HEK293 (cell line): ENCODE measurements around the gene ZBTB44.

Experiments
- CTCF ChIA-PET: fragments of 350-600 bp; formaldehyde crosslinking; extraction: SDS; loops from one replicate; lab custom pipeline; 2021; ENCODE audit warnings: antibody characterized with exemption; lab: Yijun Ruan, JAX
- POLR2A ChIA-PET: fragments of 300-600 bp; formaldehyde crosslinking; extraction: SDS; loops from one replicate; lab custom pipeline; 2020; ENCODE audit warnings: antibody characterized with exemption, inconsistent platforms; lab: Yijun Ruan, JAX
- H3K27ac ChIP-seq: fragments of 200-500 bp; sonication (Bioruptor generic); 2 replicates; pipeline ENCODE4 v1.5.1; 2014; ENCODE audit warnings: low read depth, low read length, control low read depth, inconsistent platforms; ENCODE audit errors: extremely low read depth
- H3K36me3 ChIP-seq, 2 experiments: fragments of 200-500 bp in 1 of 2; sonication (Bioruptor generic) in 1 of 2; 1 replicate in 1 of 2; 2 replicates in 1 of 2; pipeline ENCODE4 v1.5.1; 2014 to 2017; ENCODE audit warnings: inconsistent platforms in 2 of 2, low read length in 2 of 2; ENCODE audit not compliant: control insufficient read depth in 2 of 2, insufficient read depth in 1 of 2
- H3K4me1 ChIP-seq: fragments of 200-500 bp; sonication (Bioruptor generic); 2 replicates; pipeline ENCODE4 v1.5.1; 2014; ENCODE audit warnings: mild to moderate bottlenecking, low read length, inconsistent platforms; ENCODE audit not compliant: control insufficient read depth, insufficient read depth
- H3K4me3 ChIP-seq: 2 replicates; pipeline ENCODE4 v1.5.1; 2011; ENCODE audit warnings: low read depth, mild to moderate bottlenecking, control low read depth, low read length, moderate library complexity
- H3K9me3 ChIP-seq: fragments of 200-500 bp; sonication (Bioruptor generic); 2 replicates; pipeline ENCODE4 v1.5.1; 2014; ENCODE audit warnings: low read depth, low read length, inconsistent platforms; ENCODE audit not compliant: control insufficient read depth, insufficient read depth
- MEIS1 ChIP-seq: sonication (generic); formaldehyde crosslinking; IDR thresholded peaks from 2 replicates; pipeline ENCODE4 v1.8.1; 2022; ENCODE audit warnings: missing genetic modification reagents, mild to moderate bottlenecking, borderline replicate concordance
- SETDB1 ChIP-seq: IDR thresholded peaks from one replicate; pipeline ENCODE4 v1.6.1; 2017; ENCODE audit warnings: mild to moderate bottlenecking, low read length, moderate library complexity, mixed read lengths; ENCODE audit not compliant: insufficient read length
- TCF7L2 ChIP-seq: IDR thresholded peaks from 2 replicates; pipeline ENCODE4 v1.6.1; 2011; ENCODE audit warnings: low read depth, mild to moderate bottlenecking, inconsistent platforms, low read length, moderate library complexity, borderline replicate concordance
- ZEB2 ChIP-seq: fragments of 450-650 bp; formaldehyde crosslinking; IDR thresholded peaks from 2 replicates; pipeline ENCODE4 v1.5.1; 2016; ENCODE audit warnings: missing biosample characterization, missing genetic modification characterization
- ZFP41 ChIP-seq: fragments of 450-650 bp; formaldehyde crosslinking; IDR thresholded peaks from 2 replicates; pipeline ENCODE4 v1.5.1; 2016; ENCODE audit warnings: missing biosample characterization, missing genetic modification characterization, borderline replicate concordance
- ZFP69B ChIP-seq: fragments of 450-650 bp; formaldehyde crosslinking; IDR thresholded peaks from 2 replicates; pipeline ENCODE4 v1.5.1; 2016; ENCODE audit warnings: missing biosample characterization, missing genetic modification characterization
- ZNF138 ChIP-seq: fragments of 450-650 bp; formaldehyde crosslinking; IDR thresholded peaks from 2 replicates; pipeline ENCODE4 v1.5.1; 2016; ENCODE audit warnings: missing biosample characterization, missing genetic modification characterization, borderline replicate concordance
- ZNF19 ChIP-seq: fragments of 450-650 bp; formaldehyde crosslinking; IDR thresholded peaks from 2 replicates; pipeline ENCODE4; 2016; ENCODE audit warnings: missing biosample characterization, missing genetic modification characterization, low read depth
- ZNF266 ChIP-seq: fragments of 450-650 bp; formaldehyde crosslinking; IDR thresholded peaks from 2 replicates; pipeline ENCODE4 v1.5.1; 2016; ENCODE audit warnings: missing biosample characterization, missing genetic modification characterization, low read depth
- ZNF274 ChIP-seq, 2 experiments: fragments of 200-500 bp in 1 of 2; fragments of 450-650 bp in 1 of 2; sonication (Bioruptor generic) in 1 of 2; formaldehyde crosslinking in 1 of 2; IDR thresholded peaks; 2 replicates each; pipeline versions ENCODE4 v1.5.1 to v1.6.1; 2014 to 2016; ENCODE audit warnings: borderline replicate concordance in 1 of 2, inconsistent platforms in 1 of 2, low read length in 1 of 2, missing biosample characterization in 1 of 2, missing genetic modification characterization in 1 of 2
- ZNF423 ChIP-seq: fragments of 450-650 bp; formaldehyde crosslinking; IDR thresholded peaks from 2 replicates; pipeline ENCODE4 v1.5.1; 2016; ENCODE audit warnings: missing biosample characterization, missing genetic modification characterization
- ZNF510 ChIP-seq: fragments of 450-650 bp; formaldehyde crosslinking; IDR thresholded peaks from 2 replicates; pipeline ENCODE4 v1.5.1; 2018; ENCODE audit warnings: mild to moderate bottlenecking, missing genetic modification characterization, missing biosample characterization; ENCODE audit not compliant: insufficient replicate concordance
- ZNF585B ChIP-seq: fragments of 450-650 bp; formaldehyde crosslinking; IDR thresholded peaks from 2 replicates; pipeline ENCODE4 v1.5.1; 2016; ENCODE audit warnings: missing biosample characterization, missing genetic modification characterization
- ZNF626 ChIP-seq: fragments of 450-650 bp; sonication (Bioruptor Pico); formaldehyde crosslinking; IDR thresholded peaks from 2 replicates; pipeline ENCODE4 v1.5.1; 2018; ENCODE audit warnings: missing biosample characterization, missing genetic modification characterization, inconsistent platforms
- ZNF660 ChIP-seq: fragments of 450-650 bp; IDR thresholded peaks from 2 replicates; pipeline ENCODE4 v1.5.1; 2018; ENCODE audit warnings: missing biosample characterization, mild to moderate bottlenecking, missing genetic modification characterization
- ZNF76 ChIP-seq: fragments of 450-650 bp; formaldehyde crosslinking; IDR thresholded peaks from 2 replicates; pipeline ENCODE4; 2016; ENCODE audit warnings: low read depth, missing biosample characterization, missing genetic modification characterization, borderline replicate concordance
- ZNF768 ChIP-seq: fragments of 450-650 bp; formaldehyde crosslinking; IDR thresholded peaks from 2 replicates; pipeline ENCODE4 v1.5.1; 2018; ENCODE audit warnings: missing biosample characterization, mild to moderate bottlenecking, missing genetic modification characterization
- ZNF792 ChIP-seq: fragments of 450-650 bp; formaldehyde crosslinking; IDR thresholded peaks from 2 replicates; pipeline ENCODE4 v1.5.1; 2016; ENCODE audit warnings: missing biosample characterization, missing genetic modification characterization
- ZSCAN30 ChIP-seq: fragments of 450-650 bp; IDR thresholded peaks from 2 replicates; pipeline ENCODE4 v1.5.1; 2018; ENCODE audit warnings: missing biosample characterization, mild to moderate bottlenecking, missing genetic modification characterization, moderate library complexity
- TF ChIP-seq, protein P1 (sequence below): fragments of 450-650 bp; formaldehyde crosslinking; IDR thresholded peaks from 2 replicates; pipeline ENCODE4 v1.5.1; 2017; ENCODE audit warnings: missing biosample characterization, missing genetic modification characterization
- TF ChIP-seq, protein P2 (sequence below): fragments of 450-650 bp; formaldehyde crosslinking; IDR thresholded peaks from 2 replicates; pipeline ENCODE4 v1.5.1; 2016; ENCODE audit warnings: missing biosample characterization, missing genetic modification characterization
- TF ChIP-seq, protein P3 (sequence below): fragments of 450-650 bp; formaldehyde crosslinking; IDR thresholded peaks from 2 replicates; pipeline ENCODE4 v1.5.1; 2016; ENCODE audit warnings: missing biosample characterization, missing genetic modification characterization
- TF ChIP-seq, protein P4 (sequence below): fragments of 450-650 bp; formaldehyde crosslinking; IDR thresholded peaks from 2 replicates; pipeline ENCODE4 v1.5.1; 2017; ENCODE audit warnings: missing biosample characterization, missing genetic modification characterization
- TF ChIP-seq, protein P5 (sequence below): fragments of 450-650 bp; formaldehyde crosslinking; IDR thresholded peaks from 2 replicates; pipeline ENCODE4 v1.5.1; 2016; ENCODE audit warnings: missing biosample characterization, missing genetic modification characterization

The ZBTB44 gene

DNA sequence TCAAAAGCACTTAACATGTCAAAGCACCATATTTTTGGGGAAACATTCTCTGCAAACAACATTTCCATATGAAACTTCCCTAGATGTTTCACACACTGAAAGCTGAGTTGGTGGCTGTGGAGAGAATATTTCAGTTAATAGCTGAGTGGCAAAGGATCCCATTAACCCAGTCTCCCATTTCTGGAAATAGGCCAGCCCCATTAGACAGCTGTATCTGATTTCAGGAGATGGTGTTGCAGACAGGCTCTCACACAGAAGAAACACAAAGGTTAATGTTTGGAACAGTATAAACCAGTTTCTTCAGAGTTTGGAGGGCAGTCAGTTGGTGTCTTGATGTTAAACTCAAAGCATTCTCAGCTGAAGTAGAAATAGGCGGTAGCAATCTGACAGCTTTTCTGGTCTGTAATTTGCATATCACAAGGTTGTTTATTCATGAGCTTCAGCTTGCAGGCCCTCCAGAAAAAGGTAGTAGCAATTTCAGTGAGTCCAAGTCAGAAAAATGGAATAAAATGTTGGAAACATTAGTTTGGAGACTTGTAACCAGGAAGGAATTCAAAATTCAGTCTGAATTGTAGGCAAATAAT is 15.5 kb upstream of the ZBTB44 start (continued):
- TF ChIP-seq, protein P1, sequence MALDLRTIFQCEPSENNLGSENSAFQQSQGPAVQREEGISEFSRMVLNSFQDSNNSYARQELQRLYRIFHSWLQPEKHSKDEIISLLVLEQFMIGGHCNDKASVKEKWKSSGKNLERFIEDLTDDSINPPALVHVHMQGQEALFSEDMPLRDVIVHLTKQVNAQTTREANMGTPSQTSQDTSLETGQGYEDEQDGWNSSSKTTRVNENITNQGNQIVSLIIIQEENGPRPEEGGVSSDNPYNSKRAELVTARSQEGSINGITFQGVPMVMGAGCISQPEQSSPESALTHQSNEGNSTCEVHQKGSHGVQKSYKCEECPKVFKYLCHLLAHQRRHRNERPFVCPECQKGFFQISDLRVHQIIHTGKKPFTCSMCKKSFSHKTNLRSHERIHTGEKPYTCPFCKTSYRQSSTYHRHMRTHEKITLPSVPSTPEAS (tag by site-specific recombination), result no peak
- TF ChIP-seq, all 188 proteins: peak for 0

DNA sequence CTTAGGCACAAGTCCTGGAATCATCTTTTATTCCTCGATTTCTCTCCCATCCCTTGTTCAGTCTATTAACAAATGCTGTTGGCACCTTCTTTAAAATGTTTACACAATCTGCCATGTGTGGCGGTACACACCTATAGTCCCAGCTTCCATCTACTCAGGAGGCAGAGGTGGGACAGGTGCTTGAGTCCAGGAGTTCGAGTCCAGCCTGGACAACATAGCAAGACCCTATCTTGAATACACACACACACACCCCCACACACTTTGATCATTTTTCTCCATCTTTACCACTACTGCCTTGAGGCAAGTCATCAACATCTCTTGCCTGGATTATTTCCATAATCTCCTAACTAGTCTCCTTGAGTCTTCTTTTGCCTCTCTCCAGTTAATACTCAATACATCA is 13.7 kb upstream of the ZBTB44 start:
- ChIA-PET CTCF (no interaction called here), POLR2A (no interaction called here)
- TF ChIP-seq, protein P2, sequence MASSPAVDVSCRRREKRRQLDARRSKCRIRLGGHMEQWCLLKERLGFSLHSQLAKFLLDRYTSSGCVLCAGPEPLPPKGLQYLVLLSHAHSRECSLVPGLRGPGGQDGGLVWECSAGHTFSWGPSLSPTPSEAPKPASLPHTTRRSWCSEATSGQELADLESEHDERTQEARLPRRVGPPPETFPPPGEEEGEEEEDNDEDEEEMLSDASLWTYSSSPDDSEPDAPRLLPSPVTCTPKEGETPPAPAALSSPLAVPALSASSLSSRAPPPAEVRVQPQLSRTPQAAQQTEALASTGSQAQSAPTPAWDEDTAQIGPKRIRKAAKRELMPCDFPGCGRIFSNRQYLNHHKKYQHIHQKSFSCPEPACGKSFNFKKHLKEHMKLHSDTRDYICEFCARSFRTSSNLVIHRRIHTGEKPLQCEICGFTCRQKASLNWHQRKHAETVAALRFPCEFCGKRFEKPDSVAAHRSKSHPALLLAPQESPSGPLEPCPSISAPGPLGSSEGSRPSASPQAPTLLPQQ (tag by site-specific recombination), result no peak
- TF ChIP-seq TCF7L2 (no peak), ZNF792 (tag by site-specific recombination) (no peak), ZNF19 (tag by site-specific recombination) (no peak), ZNF138 (no peak), ZEB2 (tag by site-specific recombination) (no peak), ZNF274 (IDR thresholded peaks at IDR 0.05; ENCODE audit: low read length) (no peak), ZNF274 (tag by site-specific recombination; IDR thresholded peaks at IDR 0.05; ENCODE audit: borderline replicate concordance) (no peak), ZNF266 (tag by site-specific recombination) (no peak), ZNF660 (tag by site-specific recombination) (no peak), ZFP69B (tag by site-specific recombination) (no peak), SETDB1 (no peak), ZSCAN30 (tag by site-specific recombination) (no peak), ZNF510 (tag by site-specific recombination) (no peak), ZNF585B (tag by site-specific recombination) (no peak), ZNF768 (tag by site-specific recombination) (no peak), ZFP41 (tag by site-specific recombination) (no peak), ZNF76 (tag by site-specific recombination) (no peak), ZNF423 (tag by site-specific recombination) (no peak), ZNF626 (tag by site-specific recombination) (no peak)
- TF ChIP-seq, protein P3, sequence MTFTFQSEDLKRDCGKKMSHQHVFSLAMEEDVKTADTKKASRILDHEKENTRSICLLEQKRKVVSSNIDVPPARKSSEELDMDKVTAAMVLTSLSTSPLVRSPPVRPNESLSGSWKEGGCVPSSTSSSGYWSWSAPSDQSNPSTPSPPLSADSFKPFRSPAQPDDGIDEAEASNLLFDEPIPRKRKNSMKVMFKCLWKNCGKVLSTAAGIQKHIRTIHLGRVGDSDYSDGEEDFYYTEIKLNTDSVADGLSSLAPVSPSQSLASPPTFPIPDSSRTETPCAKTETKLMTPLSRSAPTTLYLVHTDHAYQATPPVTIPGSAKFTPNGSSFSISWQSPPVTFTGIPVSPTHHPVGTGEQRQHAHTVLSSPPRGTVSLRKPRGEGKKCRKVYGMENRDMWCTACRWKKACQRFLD (tag by site-specific recombination), result no peak

DNA sequence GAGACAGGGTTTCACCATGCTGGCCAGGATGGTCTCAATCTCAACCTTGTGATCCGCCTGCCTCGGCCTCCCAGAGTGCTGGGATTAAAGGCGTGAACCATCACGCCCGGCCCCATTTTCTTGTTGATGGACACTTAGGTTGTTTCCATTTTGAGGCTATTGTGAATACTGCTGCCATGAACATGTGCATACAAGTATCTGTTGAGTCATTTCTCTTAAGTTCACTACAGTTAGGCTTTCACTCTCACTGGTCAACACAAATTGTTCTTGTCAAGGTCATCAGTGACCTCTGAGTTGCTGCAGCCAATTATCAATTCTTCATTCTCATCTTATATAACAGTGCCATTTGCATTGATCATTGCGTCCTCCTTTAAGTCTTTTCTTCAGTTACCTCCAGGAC is 13.0 kb upstream of the ZBTB44 start:
- ChIA-PET POLR2A (no interaction called here), CTCF (no interaction called here)
- Histone ChIP-seq H3K27ac (no peak overlapping the region), H3K4me3 (no peak overlapping the region), H3K4me1 (no peaks in the 10 kb centered on the region), H3K36me3 (no peaks in the 10 kb centered on the region), H3K9me3 (no peaks in the 10 kb centered on the region)
- TF ChIP-seq, protein P4, sequence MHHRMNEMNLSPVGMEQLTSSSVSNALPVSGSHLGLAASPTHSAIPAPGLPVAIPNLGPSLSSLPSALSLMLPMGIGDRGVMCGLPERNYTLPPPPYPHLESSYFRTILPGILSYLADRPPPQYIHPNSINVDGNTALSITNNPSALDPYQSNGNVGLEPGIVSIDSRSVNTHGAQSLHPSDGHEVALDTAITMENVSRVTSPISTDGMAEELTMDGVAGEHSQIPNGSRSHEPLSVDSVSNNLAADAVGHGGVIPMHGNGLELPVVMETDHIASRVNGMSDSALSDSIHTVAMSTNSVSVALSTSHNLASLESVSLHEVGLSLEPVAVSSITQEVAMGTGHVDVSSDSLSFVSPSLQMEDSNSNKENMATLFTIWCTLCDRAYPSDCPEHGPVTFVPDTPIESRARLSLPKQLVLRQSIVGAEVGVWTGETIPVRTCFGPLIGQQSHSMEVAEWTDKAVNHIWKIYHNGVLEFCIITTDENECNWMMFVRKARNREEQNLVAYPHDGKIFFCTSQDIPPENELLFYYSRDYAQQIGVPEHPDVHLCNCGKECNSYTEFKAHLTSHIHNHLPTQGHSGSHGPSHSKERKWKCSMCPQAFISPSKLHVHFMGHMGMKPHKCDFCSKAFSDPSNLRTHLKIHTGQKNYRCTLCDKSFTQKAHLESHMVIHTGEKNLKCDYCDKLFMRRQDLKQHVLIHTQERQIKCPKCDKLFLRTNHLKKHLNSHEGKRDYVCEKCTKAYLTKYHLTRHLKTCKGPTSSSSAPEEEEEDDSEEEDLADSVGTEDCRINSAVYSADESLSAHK (tag by site-specific recombination), result no peak
- TF ChIP-seq MEIS1 (CRISPR knock-in tag) (no peak), ZNF792 (tag by site-specific recombination) (no peak), ZNF510 (tag by site-specific recombination) (no peak), ZNF626 (tag by site-specific recombination) (no peak)
- TF ChIP-seq, protein P5, sequence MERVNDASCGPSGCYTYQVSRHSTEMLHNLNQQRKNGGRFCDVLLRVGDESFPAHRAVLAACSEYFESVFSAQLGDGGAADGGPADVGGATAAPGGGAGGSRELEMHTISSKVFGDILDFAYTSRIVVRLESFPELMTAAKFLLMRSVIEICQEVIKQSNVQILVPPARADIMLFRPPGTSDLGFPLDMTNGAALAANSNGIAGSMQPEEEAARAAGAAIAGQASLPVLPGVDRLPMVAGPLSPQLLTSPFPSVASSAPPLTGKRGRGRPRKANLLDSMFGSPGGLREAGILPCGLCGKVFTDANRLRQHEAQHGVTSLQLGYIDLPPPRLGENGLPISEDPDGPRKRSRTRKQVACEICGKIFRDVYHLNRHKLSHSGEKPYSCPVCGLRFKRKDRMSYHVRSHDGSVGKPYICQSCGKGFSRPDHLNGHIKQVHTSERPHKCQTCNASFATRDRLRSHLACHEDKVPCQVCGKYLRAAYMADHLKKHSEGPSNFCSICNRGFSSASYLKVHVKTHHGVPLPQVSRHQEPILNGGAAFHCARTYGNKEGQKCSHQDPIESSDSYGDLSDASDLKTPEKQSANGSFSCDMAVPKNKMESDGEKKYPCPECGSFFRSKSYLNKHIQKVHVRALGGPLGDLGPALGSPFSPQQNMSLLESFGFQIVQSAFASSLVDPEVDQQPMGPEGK (tag by site-specific recombination), result no peak

More for the DNA sequence above, 13.7 kb upstream of the ZBTB44 start:
- no peaks in the 10 kb centered on the region for H3K36me3 ChIP-seq
- no peak overlapping the region for H3K27ac ChIP-seq
- H3K9me3 ChIP-seq, result no peaks in the 10 kb centered on the region
- H3K4me1 ChIP-seq, result no peaks in the 10 kb centered on the region
- H3K4me3 ChIP-seq, result no peak overlapping the region
